Ascending aorta (tissue), 2 donors: ENCODE measurements around the gene NT5DC1. TPM values are rescaled to one million over a fixed set of nuclear protein-coding genes. Genes with fewer than 3 reads are reported as not detected.
A peak's percentile ranks its signal among the peaks of the same experiment; 100 is the strongest.

Experiments
- DNase-seq, 2 donors: peaks; one replicate each; pipeline ENCODE4 v3.0.0-alpha.2; 2019; ENCODE audit warnings: low spot score in 2 of 2
- H3K27ac ChIP-seq, 2 donors: fragments of 200-600 bp; sonication (generic); one replicate each; pipeline ENCODE4 v1.5.1; 2016 to 2017; ENCODE audit warnings: mild to moderate bottlenecking in 1 of 2
- H3K27me3 ChIP-seq: fragments of 200-600 bp; sonication (generic); one replicate; pipeline ENCODE4 v1.5.1; 2017
- H3K36me3 ChIP-seq, 2 donors: fragments of 200-600 bp; sonication (generic); one replicate each; pipeline ENCODE4 v1.5.1; 2016
- H3K4me1 ChIP-seq, 2 donors: fragments of 200-600 bp; sonication (generic); one replicate each; pipeline ENCODE4 v1.5.1; 2016 to 2017; ENCODE audit warnings: mild to moderate bottlenecking in 1 of 2
- H3K4me3 ChIP-seq, 2 donors: fragments of 200-600 bp; sonication (generic); one replicate each; pipeline ENCODE4 v1.5.1; 2016 to 2017; ENCODE audit warnings: mild to moderate bottlenecking in 1 of 2
- H3K9me3 ChIP-seq, 2 donors: fragments of 200-600 bp; sonication (generic); one replicate each; pipeline ENCODE4 v1.5.1; 2016
- CTCF ChIP-seq, 3 experiments: fragments of 200-600 bp in 2 of 3; fragments of 450-650 bp in 1 of 3; sonication (generic) in 2 of 3; IDR thresholded peaks; one replicate each; pipeline ENCODE4 v1.5.1; 2016 to 2019; ENCODE audit warnings: antibody characterized with exemption in 3 of 3, mild to moderate bottlenecking in 1 of 3, moderate library complexity in 1 of 3
- intact Hi-C: fragments of 100-400 bp; cut with DNase I; formaldehyde crosslinking; loops from one replicate; pipeline ENCODE4 v1.15.1; 2023
- total RNA-seq: library from RNA; depleted of rRNA; stranded (reverse); fragments of >200 nt; gene quantifications from one replicate; pipeline ENCODE4 v1.1.0, GENCODE V29; 2016

The NT5DC1 gene
- total RNA-seq, 1 donor from 2014 or later, result 4.6 TPM

DNA sequence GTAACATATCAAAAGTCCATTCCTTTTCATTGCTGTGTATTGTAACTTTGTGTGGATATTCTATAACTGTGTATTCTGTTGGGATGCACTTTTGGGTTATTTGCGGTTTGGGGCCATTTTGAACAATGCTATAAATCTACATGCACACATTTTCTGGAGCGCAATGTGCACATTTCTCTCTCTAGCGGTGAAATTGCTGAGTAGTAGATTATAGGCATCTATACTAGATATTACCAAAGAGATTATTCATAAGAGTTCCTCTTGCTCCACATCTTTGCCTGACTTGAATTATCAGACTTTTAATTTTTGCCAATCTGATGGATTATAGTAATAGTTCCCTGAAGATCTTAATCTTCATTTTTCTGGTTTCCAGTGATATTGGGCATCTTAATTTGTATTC lies 21.7 kb upstream of the NT5DC1 start:
- Histone ChIP-seq H3K36me3 (no peaks in the 10 kb centered on the region), H3K4me3 (no peak overlapping the region), H3K27ac (no peak overlapping the region), H3K27me3 (no peaks in the 10 kb centered on the region), H3K9me3 (no peaks in the 10 kb centered on the region), H3K4me1 (peaks cover 0 to 2% of the 10 kb centered on the region in 2 donors)
- intact Hi-C loops, result no loop called here
- DNase-seq, result no peak
- TF ChIP-seq CTCF (IDR thresholded peaks at IDR 0.05), result no peak

DNA sequence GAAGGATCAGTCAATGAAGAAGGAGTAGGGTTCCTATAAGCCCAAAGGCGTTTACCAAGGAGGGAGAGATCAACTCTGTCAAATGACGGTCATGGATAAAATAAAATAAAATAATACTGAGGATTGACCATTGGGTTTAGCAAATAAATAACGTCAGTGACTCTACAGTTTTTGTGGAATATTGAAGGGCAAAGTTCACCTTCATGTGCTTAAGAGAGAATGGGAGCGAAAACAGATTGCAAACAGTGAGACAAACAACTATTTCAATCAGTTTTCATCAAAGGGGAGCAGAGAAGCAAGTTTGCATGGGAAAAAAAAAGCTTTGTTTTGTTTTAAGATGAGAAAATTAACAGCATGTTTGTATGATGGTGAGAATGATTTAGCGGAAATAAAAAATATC lies 17.6 kb upstream of the NT5DC1 start:
- intact Hi-C loops, result no loop called here
- no peak overlapping the region for H3K27ac ChIP-seq
- H3K9me3 ChIP-seq, result no peaks in the 10 kb centered on the region
- H3K4me3 ChIP-seq, result no peak overlapping the region
- no peak for TF ChIP-seq CTCF (IDR thresholded peaks at IDR 0.05)
- no peaks in the 10 kb centered on the region for H3K36me3 ChIP-seq
- H3K4me1 ChIP-seq, result peaks cover 0 to 10% of the 10 kb centered on the region in 2 donors
- H3K27me3 ChIP-seq, result no peaks in the 10 kb centered on the region
- no peak for DNase-seq

DNA sequence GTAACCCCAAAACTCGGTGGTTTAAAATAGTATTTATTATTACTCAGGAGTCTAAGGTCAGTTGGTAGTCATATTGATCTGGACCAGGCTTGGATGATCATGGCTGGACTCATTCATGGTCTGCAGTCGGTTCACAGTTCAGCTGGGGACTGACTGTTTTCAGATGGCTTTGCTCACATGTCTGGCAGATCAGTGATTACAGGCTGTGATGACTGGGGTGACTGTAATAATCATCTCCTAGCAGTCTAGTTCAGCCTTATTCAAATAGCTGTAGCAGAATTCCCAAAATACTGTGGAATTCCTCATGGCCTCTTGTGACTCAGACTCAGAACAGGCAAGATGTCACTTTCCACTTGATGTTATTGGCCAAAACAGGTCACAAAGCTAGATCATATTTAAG lies 16.4 kb upstream of the NT5DC1 start:
- intact Hi-C loops, result no loop called here
- Histone ChIP-seq H3K27me3 (no peaks in the 10 kb centered on the region), H3K27ac (peak overlapping the region in 1 of 2 donors; percentile 24)

DNA sequence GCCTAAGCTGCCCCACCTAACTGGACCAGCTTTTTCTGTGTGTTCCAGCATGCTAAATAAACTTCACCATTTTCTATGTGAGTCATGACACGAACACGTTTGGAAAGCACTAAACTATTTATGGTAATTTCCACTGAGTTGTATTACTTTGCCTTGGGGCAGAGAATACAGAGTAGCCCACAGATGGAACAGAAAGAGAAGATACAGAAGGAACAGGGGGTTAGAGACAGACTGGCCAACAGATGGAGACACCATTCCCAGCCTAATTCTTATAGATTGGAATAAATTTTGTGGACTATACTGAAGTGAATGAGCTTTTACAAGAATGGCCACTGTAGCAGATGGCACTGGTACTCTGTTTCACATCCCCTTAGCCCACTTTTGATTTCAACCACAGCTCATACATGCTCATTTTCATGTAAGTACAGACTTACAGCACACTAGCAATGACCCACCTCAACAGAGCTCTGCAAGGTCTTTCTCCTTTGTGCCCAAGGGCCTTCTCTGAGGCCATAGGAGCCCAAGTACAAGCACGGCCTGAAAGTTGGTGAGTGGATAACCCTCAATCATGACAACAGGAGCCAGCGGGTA lies 13.1 kb upstream of the NT5DC1 start:
- TF ChIP-seq CTCF (IDR thresholded peaks at IDR 0.05), result no peak
- intact Hi-C loops, result loop anchor here (2.0 kb wide), 1 partner anchor 27 kb away; the partner anchor contains the start of gene FRK
- Histone ChIP-seq H3K9me3 (no peaks in the 10 kb centered on the region), H3K4me1 (peaks cover 0 to 10% of the 10 kb centered on the region in 2 donors), H3K27me3 (no peaks in the 10 kb centered on the region), H3K36me3 (no peaks in the 10 kb centered on the region), H3K4me3 (no peak overlapping the region), H3K27ac (peak overlapping the region; percentile 69 to 81)
- no peak for DNase-seq

More for the DNA sequence above, 16.4 kb upstream of the NT5DC1 start:
- Histone ChIP-seq H3K4me3 (no peak overlapping the region), H3K4me1 (peaks cover 0 to 10% of the 10 kb centered on the region in 2 donors), H3K9me3 (no peaks in the 10 kb centered on the region), H3K36me3 (no peaks in the 10 kb centered on the region)
- DNase-seq, result no peak
- no peak for TF ChIP-seq CTCF (IDR thresholded peaks at IDR 0.05)

- TF ChIP-seq CTCF (IDR thresholded peaks at IDR 0.05), result no peak
- H3K4me1 ChIP-seq, result peaks cover 0 to 18% of the 10 kb centered on the region in 2 donors
- H3K4me3 ChIP-seq, result no peak overlapping the region
- intact Hi-C loops, result loop anchor here (2.0 kb wide), 1 partner anchor 28 kb away; the partner anchor contains the start of gene FRK
- no peaks in the 10 kb centered on the region for H3K36me3 ChIP-seq
- DNase-seq, result no peak
- no peaks in the 10 kb centered on the region for H3K27me3 ChIP-seq
- H3K27ac ChIP-seq, result no peak overlapping the region
- H3K9me3 ChIP-seq, result no peaks in the 10 kb centered on the region
Observed at GRCh38 chr6:116088946-116089345, 11.7 kb upstream of the NT5DC1 start.
